ENCODE data around the gene PTK6.

DNA sequence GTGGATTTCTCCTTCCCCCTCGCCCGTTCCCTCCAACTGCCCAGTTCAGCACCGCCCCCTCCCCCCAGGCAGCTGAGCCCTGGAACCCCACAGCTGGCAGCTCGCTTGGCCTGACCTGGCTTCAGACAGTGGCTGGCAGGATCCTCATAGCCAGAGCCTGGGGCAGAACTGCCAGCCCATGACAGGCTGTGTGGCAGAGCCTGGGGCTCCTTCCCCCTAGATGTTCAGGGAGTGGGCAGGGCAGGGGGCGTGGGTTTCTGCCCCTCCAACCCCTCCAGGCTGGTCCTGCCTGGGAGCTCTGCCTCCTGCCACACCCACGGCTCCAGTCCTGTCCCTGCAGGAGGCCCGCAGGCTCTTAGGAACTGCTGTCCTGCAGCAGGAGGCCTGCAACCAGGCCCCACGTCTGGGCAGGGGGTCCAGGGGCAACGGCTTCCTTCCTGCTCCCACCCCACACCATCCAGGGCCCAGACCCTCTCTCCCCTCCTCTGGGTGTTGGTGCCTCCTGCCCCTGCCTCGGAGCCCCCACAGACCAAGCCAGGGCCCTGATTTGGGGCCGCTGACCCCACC, 55.1 kb downstream of the PTK6 start:
- no peak for TF ChIP-seq HOXA7 (CRISPR knock-in tag; IDR thresholded peaks at IDR 0.05)
- TF ChIP-seq CTCF (IDR thresholded peaks at IDR 0.05): no peak
- TF ChIP-seq CHD2 (IDR thresholded peaks at IDR 0.05; ENCODE audit: low read length, partially characterized antibody): no peak
- no peak for TF ChIP-seq ZSCAN20 (CRISPR knock-in tag; IDR thresholded peaks at IDR 0.05)
- TF ChIP-seq POLR2A (IDR thresholded peaks at IDR 0.05; ENCODE audit: low read length): no peak
- TF ChIP-seq MAZ (IDR thresholded peaks at IDR 0.05; ENCODE audit: borderline replicate concordance, low read depth, low read length): no peak
- TF ChIP-seq TP53 (CRISPR knock-in tag; IDR thresholded peaks at IDR 0.05): no peak
- TF ChIP-seq USF2 (IDR thresholded peaks at IDR 0.05): no peak
- TF ChIP-seq GATA3 (IDR thresholded peaks at IDR 0.05; ENCODE audit: borderline replicate concordance): no peak

All from A549 (cell line).